GM19043 (cell line): Measurements from ENCODE around the gene ZNF879.

Source experiments
- ATAC-seq: cut with Tn5 transposase; IDR thresholded peaks from one replicate; pipeline ENCODE4 v1.9.1; 2021; ENCODE audit warnings: low read depth; ENCODE audit not compliant: unreplicated experiment

Gene ZNF879

GRCh38 chr5:179006564-179006963, 17.0 kb upstream of the ZNF879 start:
- ATAC-seq = no peak

DNA sequence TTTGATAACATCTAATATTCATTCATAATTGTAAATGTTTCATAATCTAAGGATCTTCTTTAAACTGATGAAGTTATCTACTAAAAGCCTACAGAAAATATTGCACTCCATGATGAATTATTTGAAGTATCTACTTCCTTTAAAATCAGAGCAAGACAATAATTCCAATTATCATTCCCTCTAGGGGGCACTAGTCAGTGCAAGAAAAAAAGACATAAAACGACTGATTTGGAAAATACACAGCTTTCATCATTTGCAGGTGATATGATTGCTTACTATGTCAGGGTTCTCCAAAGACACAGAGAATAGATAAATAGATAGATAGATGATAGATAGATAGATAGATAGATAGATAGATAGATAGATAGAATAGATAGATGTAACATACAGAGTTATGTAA, 14.9 kb upstream of the ZNF879 start:
- ATAC-seq = no peak

GRCh38 chr5:179033004-179033580, 9.5 kb downstream of the ZNF879 start:
- ATAC-seq = no peak

- no peak for ATAC-seq
Measured at GRCh38 chr5:179044765-179045164, 21.2 kb downstream of the ZNF879 start.

- ATAC-seq = no peak
Measured at GRCh38 chr5:179051784-179052183, 28.2 kb downstream of the ZNF879 start.

- ATAC-seq = no peak
Measured at GRCh38 chr5:179054036-179054785, 30.6 kb downstream of the ZNF879 start.

DNA sequence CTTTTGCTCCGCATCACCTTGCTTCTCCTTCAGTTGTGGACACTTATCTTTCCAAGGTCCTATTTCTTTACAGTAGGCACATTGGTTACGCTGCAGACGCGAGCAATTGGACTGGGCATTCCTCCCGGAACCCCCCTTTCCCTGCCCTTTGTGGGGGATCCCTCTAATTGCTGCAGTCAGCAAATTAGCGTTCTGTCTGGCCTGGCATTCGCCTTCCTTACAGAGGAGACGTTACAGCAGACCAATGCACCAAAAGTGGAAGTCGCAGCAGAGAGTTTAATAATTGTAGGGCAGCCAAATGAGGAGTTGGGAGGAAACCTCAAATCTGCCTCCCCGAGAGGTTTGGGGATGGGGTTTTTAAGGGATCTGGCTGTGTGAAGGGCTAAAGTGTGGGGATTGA, 31.3 kb downstream of the ZNF879 start:
- ATAC-seq = no peak

DNA sequence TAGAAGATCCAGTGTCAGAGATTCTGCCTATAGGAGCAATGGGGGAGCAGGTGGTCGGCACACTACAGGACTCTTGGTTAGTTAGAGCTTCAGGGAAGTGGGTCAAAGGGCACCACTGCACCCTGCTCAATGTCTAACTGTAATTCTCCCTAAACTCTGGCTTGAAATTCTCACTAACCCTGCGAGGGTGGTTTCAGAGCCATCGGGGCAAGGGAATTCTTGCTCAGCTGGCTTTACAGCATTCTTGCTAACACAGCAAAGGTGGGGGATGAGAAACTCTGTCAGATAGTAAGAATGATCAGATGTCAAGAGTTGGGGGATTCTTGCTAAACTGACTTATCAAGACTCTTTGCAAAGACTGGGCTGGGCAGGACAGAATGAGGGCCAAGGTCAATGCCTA, 31.8 kb downstream of the ZNF879 start:
- ATAC-seq = no peak

DNA sequence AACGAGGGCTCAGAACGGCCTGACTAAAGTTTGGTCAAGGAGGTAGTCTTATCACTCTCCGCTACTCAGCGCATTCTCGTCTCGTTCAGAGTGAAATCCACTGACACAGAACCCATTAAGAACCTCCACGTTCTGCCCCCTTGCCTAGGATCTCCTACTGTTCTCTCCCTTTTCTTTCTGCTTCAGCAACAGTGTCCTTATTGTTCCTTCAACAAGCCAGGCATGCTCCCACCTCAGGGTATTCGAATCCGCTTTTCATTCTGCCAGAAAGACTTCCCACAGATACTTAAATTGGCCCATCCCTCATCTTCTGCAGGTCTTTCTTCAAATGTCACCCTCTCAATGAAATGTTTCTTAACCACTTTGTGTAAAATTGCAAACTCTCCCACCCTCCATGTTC, 32.2 kb downstream of the ZNF879 start:
- no peak for ATAC-seq

DNA sequence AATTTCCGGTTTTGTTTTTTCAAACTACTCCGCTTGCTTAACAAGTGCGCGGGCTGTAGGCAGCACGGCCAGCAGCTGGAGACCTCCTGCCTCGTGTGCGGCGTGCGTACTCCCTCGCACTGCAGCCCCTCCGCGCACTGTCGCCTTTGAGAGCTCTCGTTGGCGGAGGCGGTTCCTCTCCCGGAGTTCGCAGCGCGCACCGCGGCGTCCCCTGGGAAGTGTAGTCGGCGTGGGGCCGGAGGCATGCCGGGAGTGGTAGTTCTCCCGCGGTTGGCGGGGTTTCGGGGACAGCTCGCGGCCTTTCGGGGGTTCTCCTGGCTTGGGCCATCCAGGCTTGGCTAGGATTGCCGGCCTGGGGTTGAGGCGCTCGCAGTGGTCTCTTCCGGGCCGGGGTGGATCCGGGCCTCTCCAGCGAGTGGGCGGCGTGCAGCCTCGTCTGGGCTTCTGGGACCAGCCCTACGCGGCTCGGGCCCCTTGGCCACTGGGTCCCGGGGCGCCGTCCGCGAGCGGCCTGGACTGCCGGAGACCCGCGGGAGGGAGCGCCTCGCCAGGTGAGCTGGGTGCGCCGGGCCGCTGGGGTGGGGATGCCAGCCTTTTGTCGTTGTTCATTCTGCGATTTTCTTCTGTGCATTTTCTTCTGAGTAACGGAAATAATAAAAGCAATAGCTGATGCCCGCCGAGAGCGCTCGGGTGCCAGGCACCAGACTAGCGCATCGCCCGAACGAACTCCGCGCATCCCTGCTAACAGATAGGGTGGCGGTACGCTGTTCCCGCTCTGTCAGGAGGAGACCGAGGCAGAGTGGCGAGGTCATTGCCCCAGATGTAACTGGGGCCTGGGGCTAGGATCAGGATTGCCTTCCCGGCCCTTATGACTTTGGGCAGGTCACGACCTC, 36.8 kb downstream of the ZNF879 start, which contains the start of gene ZNF354C:
Gene ZNF354C, plus strand, starts transcription at position 258 of the 893 bp plus-strand sequence. CDS start 1,696 bp downstream, outside the sequence.
- ATAC-seq = no peak

GRCh38 chr5:179061025-179061424, 37.4 kb downstream of the ZNF879 start:
- no peak for ATAC-seq

DNA sequence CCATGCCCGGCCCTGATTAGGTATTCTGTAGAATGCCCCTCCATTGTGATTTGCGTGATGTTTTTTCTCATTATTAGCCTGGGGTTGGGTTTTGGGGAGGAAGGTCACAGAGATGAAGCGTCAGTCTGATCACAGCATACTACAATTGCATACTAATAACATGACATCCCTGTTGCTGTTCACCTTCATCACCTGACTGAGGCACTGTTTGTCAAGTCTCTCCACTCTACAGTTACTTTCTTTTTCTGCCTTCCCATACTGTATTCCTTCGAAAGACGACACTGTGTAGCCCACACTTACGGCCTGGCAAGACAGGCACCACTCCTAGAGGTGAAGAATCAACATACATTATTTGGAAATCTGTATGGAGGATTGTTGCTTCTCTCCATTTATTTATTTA, 42.1 kb downstream of the ZNF879 start:
- no peak for ATAC-seq

- ATAC-seq = no peak
Measured at GRCh38 chr5:179079165-179079987, 55.8 kb downstream of the ZNF879 start.

DNA sequence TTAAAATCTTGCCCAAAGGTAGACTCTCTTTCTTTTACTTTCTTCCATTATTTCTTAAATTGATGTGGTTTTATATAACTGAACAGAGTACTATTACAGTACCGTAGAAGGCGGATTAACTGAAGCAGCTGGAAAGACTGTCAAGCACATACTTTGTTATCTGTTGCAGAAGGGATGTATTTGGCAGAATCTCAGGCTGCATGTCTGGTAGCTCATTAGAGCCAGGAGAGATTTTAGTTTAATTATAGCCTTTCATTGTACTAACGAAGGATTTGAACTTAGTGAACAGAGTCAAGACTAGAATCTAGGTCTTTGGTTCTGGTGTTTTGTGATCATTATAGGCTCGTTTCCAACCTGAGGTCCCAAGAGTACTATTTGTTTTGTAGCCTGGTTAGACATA, 57.1 kb downstream of the ZNF879 start:
- no peak for ATAC-seq
